ENCODE results near the gene MTG1. TPM values are rescaled to one million over a fixed set of nuclear protein-coding genes. Genes with fewer than 3 reads are reported as not detected.

The MTG1 gene
- total and polyA plus RNA-seq, 12 donors: 17.4 to 36.2 (median 23.8) TPM

DNA sequence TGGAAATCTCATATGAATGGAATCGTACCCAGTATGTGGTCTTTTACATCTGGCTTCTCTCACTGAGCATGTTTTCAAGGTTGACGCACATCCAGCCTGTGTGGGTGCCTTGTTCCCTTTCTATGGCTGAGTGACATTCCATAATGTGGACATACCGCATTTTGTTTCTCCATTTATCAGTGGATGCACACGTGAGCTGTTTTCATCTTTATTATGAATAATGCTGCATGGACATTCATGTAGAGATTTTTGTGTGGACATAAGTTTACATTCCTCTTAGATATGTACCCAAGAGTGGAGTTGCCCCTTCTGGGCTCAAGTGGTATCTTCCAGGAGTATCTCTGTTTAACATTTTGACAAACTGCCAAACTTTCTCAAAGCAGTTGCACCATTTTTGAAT lies 58.5 kb downstream of the MTG1 start:
- intact Hi-C loops (cut with DNase I): no loop called here

DNA sequence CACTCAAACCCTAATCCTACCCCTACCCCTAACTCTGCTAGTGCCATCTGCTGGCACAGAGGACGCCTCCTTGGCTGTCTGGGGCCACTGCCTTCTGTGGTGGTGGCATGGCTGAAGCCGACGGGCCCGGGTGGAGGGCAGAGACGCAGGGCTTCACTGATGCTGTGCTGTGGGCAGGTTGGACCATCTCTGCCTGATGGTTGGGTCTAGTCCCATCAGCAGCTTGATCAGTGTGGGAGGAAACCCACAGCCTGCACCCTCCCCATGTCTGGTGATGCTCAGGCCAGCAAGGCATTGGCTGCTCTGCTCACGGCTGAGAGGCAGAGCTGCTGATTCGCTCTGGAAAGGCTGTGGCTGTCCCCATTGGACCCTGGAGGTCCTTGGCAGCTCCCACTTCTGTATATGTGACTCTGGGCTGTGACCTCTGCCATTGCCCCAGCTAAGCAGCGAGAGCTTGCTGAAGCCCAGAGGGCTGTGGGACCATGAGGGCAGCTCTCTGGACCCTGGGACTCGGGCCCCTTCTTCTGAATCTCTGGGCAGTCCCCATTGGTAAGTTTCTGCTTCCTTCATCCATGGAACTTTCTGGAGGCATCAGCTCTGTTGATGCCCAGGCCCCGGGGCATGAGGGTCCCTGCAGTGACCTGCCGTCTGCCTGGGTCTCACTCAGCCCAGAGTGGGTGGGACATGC lies 59.7 kb downstream of the MTG1 start, which contains the start of gene SCART1:
SCART1 (plus strand) TSS at position 430 of the 688 bp plus-strand sequence; CDS start at position 483, 53 bp downstream.
- Histone ChIP-seq H3K4me3 (no peak within 1 kb of the TSS), H3K9me3 (peaks cover 0 to 17% (median 5%) of the 10 kb centered on the region in 11 donors), H3K36me3 (no peaks in the 10 kb centered on the region), H3K27ac (no peak within 1 kb of the TSS), H3K4me1 (no peaks in the 10 kb centered on the region), H3K27me3 (no peaks in the 10 kb centered on the region)
- TF ChIP-seq, protein P1, sequence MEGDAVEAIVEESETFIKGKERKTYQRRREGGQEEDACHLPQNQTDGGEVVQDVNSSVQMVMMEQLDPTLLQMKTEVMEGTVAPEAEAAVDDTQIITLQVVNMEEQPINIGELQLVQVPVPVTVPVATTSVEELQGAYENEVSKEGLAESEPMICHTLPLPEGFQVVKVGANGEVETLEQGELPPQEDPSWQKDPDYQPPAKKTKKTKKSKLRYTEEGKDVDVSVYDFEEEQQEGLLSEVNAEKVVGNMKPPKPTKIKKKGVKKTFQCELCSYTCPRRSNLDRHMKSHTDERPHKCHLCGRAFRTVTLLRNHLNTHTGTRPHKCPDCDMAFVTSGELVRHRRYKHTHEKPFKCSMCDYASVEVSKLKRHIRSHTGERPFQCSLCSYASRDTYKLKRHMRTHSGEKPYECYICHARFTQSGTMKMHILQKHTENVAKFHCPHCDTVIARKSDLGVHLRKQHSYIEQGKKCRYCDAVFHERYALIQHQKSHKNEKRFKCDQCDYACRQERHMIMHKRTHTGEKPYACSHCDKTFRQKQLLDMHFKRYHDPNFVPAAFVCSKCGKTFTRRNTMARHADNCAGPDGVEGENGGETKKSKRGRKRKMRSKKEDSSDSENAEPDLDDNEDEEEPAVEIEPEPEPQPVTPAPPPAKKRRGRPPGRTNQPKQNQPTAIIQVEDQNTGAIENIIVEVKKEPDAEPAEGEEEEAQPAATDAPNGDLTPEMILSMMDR (IDR thresholded peaks at IDR 0.05): no peak
- ATAC-seq (peak in 1 of 8 donors; percentile 26), DNase-seq (no peak)
- intact Hi-C loops (cut with DNase I): no loop called here
- WGBS, 2 donors: 78 to 84% methylated on average over 11 of the region's 11 CpGs

More for the DNA sequence above, 58.5 kb downstream of the MTG1 start:
- H3K4me3 ChIP-seq: no peak overlapping the region
- DNase-seq (no peak), ATAC-seq (no peak)
- H3K4me1 ChIP-seq: no peaks in the 10 kb centered on the region
- H3K9me3 ChIP-seq: peaks cover 0 to 29% (median 17%) of the 10 kb centered on the region in 11 donors
- H3K27ac ChIP-seq: no peak overlapping the region
- H3K27me3 ChIP-seq: no peaks in the 10 kb centered on the region
- TF ChIP-seq, protein P1 (IDR thresholded peaks at IDR 0.05): no peak
- 77 to 81% methylated on average over 4 of the region's 4 CpGs for whole genome bisulfite sequencing, 2 donors
- H3K36me3 ChIP-seq: no peaks in the 10 kb centered on the region

DNA sequence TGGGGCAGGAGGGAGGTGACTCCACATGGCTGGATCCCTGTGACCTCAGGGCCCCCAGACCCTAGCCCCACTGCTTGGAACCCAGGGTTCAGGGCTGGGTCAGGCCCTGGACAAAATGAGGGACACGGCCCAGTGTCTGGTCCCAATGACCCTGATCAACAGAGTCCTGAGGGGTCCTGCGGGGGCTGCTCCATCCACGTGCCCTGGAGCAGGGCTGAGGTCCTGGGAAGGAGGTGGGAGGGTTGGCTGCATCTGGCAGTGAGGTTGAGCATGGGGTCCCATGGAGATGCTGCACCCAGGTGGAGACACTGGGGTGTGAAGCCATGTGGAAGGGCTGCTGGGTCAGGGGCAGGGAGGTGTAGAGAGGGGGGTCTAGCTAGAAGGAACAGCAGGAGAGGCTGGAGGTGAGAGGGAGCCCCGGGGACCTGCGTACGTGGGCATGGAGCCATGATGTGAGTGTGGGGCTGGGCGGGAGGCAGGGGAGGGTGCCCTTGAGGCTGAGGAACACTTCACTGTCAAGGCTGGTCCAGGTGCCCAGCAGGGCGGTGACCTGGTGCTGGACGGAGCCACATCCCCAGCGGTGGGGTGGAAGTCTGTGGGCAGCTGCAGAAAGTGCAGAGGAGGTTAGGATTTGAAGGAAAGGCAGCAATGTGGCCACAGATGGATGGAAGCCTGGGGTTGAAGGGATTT lies 60.4 kb downstream of the MTG1 start:
- ATAC-seq (no peak), DNase-seq (no peak)
- Histone ChIP-seq H3K36me3 (no peaks in the 10 kb centered on the region), H3K4me3 (no peak overlapping the region), H3K27ac (no peak overlapping the region), H3K9me3 (peaks cover 0 to 10% (median 0%) of the 10 kb centered on the region in 11 donors), H3K4me1 (no peaks in the 10 kb centered on the region), H3K27me3 (no peaks in the 10 kb centered on the region)
- intact Hi-C loops (cut with DNase I): no loop called here
- TF ChIP-seq, protein P1 (IDR thresholded peaks at IDR 0.05): no peak
- 86% methylated on average over 10 of the region's 10 CpGs for WGBS, 2 donors

DNA sequence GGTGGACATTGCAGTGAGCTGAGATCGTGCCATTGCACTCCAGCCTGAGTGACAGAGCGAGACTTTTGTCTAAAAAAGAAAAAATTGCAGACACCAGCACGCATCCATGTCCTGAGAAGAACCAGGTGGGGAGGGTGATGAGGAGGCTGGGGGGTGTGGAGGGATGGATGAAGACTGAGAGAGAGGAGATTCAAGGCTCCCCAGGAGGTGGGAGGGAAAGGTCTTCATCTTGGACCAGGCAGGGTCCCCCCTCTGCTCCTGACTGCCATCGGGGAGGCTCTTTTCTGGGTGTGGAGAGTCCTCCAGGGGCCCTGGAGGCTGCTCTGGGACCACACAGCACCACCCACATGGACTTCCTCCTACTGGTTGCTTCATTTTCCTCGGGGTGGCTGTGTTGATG lies 61.2 kb downstream of the MTG1 start:
- WGBS, 2 donors: 75 to 90% methylated on average over 5 of the region's 5 CpGs
- intact Hi-C loops (cut with DNase I): no loop called here

More for the DNA sequence above, 61.2 kb downstream of the MTG1 start:
- ATAC-seq: no peak
- Histone ChIP-seq H3K36me3 (no peaks in the 10 kb centered on the region), H3K9me3 (peaks cover 0 to 1% (median 0%) of the 10 kb centered on the region in 11 donors), H3K4me1 (no peaks in the 10 kb centered on the region), H3K27me3 (peaks cover 0 to 3% (median 0%) of the 10 kb centered on the region in 7 donors), H3K27ac (no peak overlapping the region), H3K4me3 (no peak overlapping the region)
- TF ChIP-seq, protein P1 (IDR thresholded peaks at IDR 0.05): no peak
- no peak for DNase-seq
